ENCODE data around the gene SLC49A3. TPM values are rescaled to one million over a fixed set of nuclear protein-coding genes. Genes with fewer than 3 reads are reported as not detected.
"Not testable (repeated sequence)": the region's sequence is repeated elsewhere in the genome, so short reads cannot be mapped to it uniquely, and the experiment has no call there.

The SLC49A3 gene
- total RNA-seq: 4.4 and 9.7 TPM in 2 replicates

DNA sequence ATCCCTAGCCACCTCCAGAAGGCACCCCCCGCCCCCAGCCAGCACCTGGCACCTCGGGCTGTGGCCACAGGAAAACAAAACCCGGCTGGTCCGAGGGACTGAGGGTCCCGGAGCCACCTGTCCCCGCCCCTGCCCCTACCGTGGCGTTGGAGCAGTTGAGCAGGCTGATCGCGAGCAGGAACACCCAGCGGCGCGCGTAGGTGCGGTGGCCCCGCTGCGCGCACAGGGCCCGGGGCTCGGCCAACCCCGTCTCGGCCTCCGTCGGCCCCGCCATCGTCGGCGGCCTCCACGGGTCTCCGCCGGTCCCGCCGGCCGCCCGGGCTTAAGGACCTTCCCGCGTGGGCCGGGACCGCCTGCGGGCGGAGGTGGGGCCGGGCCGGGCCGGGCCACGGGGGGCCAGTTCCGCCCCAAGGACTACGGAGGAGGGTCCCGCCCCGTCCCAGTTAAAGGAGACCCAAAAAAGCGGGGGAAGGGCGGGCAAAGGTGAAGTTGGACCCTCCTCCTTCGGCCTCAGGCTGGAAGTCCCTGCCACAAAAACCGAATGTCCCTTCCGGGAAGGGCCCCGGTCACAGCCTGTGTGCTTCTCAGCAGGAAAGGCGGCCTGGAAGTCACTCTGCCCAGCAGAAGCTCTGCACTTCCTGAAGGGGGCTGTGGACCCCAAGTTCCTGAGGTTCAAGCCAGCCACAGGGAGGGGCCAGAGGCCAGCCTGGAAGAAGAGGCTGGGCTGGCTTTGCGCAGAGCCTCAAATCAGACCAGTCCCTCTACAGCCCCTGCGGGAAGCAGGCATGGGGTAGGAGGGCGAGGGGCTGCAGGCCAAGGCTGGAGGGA lies at the start of gene SLC49A3:
Gene SLC49A3, minus strand, starts transcription at position 298 of the 828 bp plus-strand sequence. Its CDS starts 24 bp downstream, at position 274.
- DNase-seq (ENCODE audit: low read depth in 2 of 2): no peak

DNA sequence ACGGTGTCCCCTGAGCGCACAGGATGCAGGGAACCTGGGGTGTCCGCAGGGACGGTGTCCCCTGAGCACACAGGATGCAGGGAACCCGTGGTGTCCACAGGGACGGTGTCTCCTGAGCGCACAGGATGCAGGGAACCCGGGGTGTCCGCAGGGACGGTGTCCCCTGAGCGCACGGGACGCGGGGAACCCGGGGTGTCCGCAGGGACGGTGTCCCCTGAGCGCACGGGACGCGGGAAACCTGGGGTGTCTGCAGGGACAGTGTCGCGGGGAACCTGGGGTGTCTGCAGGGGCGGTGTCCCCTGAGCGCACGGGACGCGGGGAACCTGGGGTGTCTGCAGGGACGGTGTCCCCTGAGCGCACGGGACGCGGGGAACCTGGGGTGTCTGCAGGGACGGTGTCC lies 47.6 kb upstream of the SLC49A3 start:
- DNase-seq (ENCODE audit: low read depth in 2 of 2): not testable (repeated sequence)

DNA sequence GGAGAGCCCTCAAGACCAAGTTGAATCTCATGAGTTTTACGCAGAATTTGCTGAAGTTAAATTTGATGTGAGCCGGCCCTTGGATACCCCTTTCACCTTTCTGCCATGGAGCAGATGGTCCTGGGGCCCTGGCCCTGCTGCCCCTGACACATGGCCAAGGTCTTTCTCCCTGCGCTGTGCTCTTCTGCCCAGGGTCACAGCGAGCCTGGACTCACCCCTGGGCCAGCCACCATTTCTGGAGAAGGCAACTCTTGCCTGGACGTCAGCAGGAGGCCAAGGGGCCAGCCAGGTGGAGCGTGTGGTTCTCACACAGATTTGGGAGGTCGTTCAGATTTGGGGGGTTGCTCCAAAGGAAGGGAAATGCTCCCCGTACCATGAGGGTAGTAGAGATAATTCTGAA lies 46.6 kb upstream of the SLC49A3 start:
- DNase-seq (ENCODE audit: low read depth in 2 of 2): no peak

DNA sequence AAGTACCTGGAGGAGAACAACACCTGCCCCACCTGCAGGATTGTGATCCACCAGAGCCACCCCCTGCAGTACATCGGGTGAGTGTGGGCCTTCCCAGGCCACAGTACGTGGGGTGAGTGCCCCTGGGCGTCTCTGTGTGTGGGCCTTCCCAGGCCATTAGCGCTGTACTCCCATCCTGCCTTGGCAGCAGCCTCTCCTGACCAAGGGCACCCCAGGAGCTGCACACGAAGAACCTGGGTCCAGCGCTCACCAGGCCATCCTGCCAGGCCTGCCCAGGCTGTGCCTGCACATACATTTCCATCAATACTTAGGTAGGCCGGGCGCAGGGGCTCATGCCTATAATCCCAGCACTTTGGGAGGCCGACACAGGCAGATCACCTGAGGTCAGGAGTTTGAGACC lies 46.0 kb upstream of the SLC49A3 start:
- no peak for DNase-seq (ENCODE audit: low read depth in 2 of 2)

DNA sequence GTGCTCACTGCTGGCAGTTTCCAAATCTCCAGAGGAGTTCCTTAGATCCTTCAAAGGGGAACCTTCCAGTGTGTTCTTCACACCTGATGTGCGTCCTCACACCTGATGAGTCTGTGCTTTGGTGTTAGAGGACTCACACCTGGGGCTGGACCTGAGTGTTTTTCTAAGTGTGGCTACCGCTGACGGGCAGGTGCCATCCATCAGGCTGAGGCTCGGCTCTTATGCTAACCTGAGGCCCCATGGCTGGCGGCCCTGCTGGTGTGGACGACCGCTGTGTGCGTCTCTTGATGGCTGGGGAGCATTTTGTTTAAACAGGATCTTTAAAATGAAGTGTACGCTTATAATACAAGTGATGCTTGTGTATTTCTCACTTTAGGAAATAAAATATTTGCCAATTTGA lies 45.1 kb upstream of the SLC49A3 start:
- no peak for DNase-seq (ENCODE audit: low read depth in 2 of 2)

DNA sequence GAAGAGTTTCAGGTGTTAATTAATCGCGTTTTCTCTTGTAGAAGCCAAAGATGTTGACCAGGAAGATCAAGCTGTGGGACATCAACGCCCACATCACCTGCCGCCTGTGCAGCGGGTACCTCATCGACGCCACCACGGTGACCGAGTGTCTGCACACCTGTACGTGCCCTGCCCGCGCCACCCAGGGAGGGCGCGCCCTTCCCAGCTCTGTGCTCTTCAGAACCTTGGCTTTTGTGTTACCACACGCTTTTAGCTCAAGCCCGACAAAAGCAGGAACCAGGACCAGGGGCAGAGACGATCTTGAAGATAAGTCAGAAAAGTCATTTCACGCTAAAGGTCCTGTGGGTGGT lies 44.7 kb upstream of the SLC49A3 start:
- DNase-seq (ENCODE audit: low read depth in 2 of 2): no peak

DNA sequence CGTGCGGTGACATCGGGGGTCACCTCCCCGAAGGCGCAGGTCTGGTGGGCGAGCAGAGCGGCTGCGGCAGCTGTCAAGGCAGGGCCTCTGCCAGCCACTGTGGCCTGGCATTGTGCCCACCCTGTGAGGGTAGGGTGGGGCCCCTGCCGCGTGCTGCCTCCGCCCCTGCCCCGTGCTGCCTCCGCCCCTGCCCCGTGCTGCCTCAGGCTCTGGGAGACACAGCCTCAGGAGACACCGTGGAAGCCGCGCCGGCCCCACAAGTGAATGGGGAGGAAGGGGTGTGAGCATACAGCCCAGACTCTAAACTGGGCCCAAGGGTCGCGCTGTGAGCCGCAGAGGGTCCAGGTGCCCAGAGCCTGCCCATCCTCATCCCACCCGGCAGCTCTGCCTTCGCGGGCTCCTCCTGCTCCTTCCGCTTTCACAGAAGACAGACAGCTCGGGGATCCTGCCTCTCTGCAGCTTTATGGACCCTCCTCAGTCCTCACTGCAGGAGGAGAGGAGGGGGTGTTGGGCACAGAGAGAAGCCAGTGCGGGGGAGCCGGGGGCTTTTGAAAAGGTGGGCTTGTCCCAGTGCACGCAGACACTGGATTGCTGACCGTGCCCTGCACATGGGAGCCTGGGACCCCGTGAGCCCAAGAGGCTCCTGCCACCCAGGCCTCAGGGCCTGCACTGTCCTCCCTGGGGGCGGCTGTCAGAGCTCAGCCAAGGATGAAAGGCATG lies 44.1 kb upstream of the SLC49A3 start:
- DNase-seq (ENCODE audit: low read depth in 2 of 2): no peak

DNA sequence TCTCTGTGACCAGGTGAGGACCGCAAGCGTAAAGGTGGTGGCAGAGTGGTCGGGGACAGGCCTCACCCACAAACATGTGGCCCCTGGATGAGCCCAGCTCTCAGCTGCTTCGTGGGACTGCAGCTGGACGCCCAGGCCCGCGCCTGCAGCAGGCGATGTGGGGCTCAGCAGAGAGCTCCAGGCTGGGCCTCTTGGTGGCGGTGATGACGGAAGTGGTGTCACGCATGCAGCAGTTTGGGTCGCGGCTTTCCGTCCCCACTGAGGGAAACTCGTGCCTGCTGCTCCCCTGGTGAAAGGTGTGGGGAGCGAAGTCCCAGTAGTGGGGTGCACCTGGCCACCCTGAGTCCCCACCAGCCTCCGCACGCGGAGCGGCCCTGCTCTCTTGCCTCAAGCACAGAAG lies 43.5 kb upstream of the SLC49A3 start:
- DNase-seq (ENCODE audit: low read depth in 2 of 2): no peak

DNA sequence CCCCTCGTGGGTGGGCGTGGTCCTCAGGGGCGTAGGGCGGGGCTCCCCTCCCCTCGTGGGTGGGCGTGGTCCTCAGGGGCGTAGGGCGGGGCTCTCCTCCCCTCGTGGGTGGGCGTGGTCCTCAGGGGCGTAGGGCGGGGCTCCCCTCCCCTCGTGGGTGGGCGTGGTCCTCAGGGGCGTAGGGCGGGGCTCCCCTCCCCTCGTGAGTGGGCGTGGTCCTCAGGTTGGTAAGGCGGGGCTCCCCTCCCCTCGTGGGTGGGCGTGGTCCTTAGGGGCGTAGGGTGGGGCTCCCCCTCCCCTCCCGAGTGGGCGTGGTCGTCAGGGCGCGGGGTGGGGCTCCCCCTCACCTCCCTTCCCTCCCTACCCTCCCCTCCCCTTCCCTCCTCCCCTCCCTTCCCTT lies 43.0 kb upstream of the SLC49A3 start:
- DNase-seq (ENCODE audit: low read depth in 2 of 2): not testable (repeated sequence)

DNA sequence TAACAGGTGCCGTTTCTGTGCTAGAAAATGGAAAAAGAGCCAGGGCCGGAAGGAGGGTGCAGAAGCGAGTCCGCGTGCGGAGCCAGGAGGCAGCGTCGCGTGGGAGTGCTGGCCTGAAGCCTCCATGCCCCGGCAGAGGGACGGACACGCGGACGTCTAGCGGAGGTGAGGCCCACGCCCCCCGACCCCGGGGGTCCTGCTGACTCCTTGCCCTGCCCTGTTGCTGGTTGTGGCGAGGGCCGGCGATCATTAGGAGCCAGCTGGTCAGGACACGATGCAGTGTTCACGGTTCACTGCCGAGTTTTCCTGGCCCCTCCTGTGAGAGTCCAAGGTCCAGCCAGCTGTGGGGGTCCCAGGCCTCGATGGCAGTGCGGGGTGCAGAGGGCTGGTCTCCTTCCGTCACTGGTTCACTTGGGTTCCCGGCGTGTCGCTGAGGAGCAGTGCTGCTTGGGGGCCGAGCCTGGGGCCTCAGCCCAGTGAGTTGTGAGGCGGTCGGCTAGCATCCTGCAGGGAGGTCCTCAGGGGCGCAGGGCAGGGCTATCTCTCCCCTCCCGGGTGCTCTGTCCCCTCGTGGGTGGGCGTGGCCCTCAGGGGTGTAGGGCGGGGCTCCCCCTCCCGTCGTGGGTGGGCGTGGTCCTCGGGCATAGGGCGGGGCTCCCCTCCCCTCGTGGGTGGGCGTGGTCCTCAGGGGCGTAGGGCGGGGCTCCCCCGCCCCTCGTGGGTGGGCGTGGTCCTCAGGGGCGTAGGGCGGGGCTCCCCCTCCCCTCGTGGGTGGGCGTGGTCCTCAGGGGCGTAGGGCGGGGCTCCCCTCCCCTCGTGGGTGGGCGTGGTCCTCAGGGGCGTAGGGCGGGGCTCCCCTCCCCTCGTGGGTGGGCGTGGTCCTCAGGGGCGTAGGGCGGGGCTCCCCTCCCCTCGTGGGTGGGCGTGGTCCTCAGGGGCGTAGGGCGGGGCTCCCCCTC lies 42.3 kb upstream of the SLC49A3 start:
- not testable (repeated sequence) for DNase-seq (ENCODE audit: low read depth in 2 of 2)

DNA sequence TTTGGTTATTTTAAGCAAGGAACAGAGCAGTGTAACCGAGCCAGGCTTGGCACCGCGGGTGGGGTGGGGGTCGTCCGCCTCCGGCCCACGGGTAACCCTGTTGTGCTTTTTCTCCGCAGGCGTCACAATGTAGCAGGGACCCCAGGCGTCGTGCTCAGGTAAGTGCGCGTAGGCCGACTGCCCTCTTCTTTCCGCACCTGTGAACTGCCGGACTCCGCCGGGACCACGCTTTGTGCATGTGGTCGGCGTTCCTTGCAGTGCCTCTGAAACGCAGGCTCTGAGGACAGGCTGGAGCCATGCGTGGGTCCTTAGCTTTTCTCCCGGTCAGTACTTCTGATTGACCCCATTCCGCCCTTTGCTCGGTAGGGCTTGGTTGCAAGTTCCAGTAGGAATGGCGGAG lies 41.6 kb upstream of the SLC49A3 start:
- no peak for DNase-seq (ENCODE audit: low read depth in 2 of 2)

DNA sequence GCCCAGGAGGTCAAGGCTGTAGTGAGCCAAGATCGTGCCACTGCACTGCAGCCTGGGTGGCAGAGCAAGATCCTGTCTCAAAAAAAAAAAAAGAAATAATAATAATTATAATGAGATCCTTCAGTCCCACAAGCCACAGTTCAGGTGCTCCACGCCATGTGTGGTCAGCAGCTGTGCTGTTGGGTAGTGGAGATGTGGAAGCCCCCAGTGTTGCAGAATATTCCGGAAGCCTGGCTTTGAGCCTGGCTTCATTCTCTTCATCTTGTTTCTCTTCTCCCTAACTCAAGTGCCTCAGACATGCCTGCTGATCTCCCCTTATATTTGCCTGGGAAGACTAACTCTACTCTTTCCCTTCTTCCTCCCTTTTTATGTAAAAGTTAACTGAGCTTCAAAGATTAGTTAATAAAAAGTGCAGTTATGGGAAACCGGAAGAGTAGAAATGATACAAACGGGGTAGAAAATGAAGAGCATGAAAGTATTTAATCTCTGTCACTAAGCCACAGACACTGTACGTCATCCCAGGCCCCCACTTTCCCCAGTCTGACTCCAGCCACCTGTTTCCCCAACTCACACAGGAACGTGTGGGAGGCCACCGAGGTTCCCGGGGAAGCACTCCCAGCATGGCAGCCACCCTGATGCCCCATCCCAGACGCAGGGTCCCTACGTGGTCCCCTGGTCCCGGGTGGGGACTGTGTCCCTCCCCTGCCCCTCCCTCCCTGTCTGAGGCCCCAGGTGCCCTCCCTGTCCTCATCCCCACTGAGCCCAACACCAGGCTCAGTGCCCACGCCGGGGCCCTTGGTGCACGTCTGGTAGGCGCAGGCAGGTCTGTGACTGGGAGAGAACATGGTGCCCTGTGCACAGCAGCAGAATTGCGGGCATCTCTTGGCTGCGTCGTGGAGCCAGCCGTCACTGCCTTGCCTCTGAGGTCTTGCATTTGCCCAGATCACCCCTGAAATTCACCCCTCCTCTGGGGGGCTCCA lies 40.7 kb upstream of the SLC49A3 start:
- DNase-seq (ENCODE audit: low read depth in 2 of 2): no peak

DNA sequence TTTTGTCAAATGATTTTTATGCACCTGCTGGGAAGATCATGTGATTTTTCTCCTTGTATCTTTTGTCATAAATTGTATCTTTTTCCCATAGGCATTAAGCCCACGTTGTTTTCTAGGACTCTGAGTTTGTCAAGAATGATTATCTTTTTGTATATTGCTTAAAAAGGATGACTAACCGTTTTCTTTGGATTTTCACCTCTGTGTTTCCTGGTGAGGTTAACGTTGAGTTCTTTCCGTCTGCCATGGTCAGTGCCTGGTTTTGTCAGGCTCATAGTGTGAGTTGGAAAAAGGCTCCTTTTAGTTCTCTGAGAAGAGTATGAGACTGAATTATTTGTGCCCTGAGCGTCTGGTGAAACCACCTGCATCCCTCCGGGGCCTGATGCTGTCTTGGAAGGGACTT lies 38.6 kb upstream of the SLC49A3 start:
- no peak for DNase-seq (ENCODE audit: low read depth in 2 of 2)

DNA sequence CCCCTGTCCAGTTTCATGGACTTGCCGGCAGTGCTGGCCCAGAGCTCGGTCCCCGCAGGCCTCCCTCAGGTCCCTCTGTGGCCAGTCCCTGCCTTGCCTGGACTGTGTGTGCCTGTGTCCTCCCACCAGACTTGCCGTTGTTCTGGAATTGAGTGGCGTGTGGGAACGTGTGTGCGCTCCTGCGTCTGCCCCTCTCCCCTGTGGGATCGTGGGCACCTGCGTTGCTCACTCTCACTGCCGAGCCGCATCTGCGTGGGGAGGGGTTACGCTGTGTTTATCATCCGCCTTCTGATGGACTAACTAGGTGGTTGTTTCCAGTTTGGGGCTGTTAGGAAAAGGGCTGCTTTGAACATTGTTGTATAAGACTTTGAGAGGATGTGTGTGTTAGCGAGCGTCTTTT lies 37.9 kb upstream of the SLC49A3 start:
- no peak for DNase-seq (ENCODE audit: low read depth in 2 of 2)

DNA sequence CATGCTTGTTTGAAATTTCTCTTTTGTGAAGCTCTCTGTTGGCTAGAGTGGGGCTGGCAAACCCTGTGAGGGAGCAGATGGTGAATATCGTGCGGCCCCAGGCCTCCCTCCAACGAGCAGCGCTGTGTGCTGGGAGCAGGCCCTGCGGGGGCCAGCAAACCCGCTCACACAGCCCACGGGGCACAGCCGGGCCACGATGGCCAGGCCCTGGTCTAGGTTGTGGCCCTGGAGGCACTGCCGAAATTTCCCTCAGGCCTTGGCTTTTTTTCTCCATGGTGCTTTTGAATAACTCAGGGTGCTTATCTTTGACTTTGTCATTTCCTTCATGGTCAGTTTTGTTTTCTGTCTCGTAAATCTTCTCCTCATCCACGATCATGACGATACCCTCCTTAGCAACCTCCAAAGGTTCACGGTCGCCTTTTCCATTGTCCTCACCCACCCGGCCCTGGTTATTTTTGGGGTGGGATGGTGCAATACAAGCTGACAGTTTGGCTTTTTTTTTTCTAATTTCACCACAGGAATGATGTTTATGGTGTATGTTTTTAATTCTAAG lies 37.4 kb upstream of the SLC49A3 start:
- no peak for DNase-seq (ENCODE audit: low read depth in 2 of 2)

DNA sequence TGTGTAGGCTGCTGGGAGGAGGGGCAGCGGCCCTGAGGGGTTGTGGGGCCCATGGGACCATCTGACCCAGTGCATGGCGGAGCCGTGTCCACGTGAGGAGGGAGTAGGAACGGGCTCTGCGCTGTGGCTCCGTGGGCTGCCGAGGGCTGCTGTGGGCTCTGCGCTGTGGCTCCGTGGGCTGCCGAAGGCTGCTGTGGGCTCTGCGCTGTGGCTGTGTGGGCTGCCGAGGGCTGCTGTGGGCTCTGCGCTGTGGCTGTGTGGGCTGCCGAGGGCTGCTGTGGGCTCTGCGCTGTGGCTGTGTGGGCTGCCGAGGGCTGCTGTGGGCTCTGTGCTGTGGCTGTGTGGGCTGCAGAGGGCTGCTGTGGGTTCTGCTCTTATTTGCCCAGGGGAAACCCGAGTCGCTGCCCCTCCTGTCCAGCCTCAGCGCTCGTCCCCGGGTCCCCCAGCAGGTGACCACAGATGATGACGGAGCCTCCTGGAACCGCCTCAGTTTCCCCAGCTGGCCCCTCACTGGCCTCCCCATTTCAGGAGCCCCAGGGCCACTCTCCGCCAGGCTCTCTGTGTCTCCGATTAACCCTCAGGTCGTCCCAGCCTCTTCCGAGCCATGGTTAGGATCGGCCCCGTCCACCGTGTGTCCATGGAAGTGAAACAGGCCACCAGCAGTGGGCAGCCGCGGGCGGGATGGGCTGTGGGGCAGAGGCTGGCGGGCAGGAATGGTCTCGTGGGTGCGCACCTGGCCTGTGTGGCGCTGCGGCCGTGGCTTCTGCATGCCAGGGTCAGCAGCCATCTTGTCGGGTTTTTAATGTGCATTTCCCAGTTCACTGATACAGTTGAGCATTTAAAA lies 36.7 kb upstream of the SLC49A3 start:
- DNase-seq (ENCODE audit: low read depth in 2 of 2): no peak

DNA sequence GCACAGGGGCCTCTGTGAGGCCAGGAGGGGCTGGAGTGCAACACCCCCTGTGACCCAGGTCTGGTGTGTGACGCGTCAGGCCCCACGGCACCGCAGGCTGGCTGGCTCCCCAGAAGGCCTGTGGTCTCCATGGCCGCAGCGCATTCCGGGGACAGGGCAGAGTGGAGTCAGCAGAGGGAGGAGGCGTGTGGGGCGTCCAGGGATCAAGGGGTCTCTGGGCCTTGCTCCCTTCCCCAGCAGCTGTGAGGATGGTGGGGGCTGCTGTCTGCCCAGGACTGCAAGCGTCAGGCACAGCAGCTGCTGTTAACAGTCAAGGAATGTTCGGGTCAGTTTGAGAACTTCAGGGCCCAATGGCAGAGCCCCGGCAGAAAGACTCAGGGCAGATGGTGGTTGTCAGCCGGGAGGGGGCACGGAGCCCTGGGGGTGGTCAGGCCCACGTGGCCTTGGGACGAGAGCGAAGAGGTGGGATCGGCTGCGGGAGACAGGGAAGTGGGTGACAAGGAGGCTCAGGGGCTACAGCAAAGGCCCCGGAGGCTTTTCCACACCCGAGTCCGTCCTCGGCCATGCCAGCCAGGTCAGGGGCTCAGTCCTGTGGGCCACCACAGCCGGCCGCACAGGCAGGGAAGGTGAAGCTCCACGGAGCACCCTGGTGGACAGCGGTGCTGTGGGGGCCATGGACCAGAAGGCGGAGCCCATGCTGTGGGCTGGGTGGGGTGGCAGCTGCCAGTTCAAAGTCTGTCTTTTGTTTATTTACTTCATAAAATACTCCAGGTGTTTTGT lies 35.0 kb upstream of the SLC49A3 start:
- no peak for DNase-seq (ENCODE audit: low read depth in 2 of 2)

DNA sequence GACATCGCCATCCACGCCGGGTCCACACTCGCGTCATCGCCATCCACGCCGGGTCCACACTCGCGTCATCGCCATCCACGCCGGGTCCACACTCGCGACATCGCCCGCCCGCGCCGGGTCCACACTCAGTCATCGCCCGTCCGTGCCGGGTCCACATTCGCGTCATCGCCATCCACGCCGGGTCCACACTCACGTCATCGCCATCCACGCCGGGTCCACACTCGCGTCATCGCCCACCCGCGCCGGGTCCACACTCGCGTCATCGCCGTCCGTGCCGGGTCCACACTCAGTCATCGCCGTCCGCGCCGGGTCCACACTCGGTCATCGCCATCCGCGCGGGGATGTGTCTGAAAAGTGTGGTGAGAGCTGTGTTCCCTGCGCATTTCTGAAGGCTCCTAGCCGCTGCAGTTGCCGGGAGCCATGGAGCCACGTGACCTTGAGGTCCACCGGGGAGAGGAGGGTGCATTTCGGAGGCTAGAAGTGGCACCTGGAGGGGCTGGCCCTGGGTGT lies 34.0 kb upstream of the SLC49A3 start:
- no peak for DNase-seq (ENCODE audit: low read depth in 2 of 2)

Measured in dermis microvascular lymphatic vessel endothelial cell (primary cell).